Activated naive CD4-positive, alpha-beta T cell (primary cell): Measurements from ENCODE around the gene RELN.

ENCODE experiments used
- DNase-seq, 4 experiments: peaks; one replicate each; lab custom pipeline; 2025; lab: John Stamatoyannopoulos, UW

Gene RELN

GRCh38 chr7:103989785-103990767 is 618 bp upstream of the RELN start:
- DNase-seq = no peak

- DNase-seq = no peak
These were observed 824 bp downstream of the RELN start for GRCh38 chr7:103988468-103989199.

GRCh38 chr7:103987451-103987850 is 2.0 kb downstream of the RELN start:
- no peak for DNase-seq

- DNase-seq = no peak
These were observed 3.8 kb downstream of the RELN start for GRCh38 chr7:103985565-103986126.

- DNase-seq = no peak
These were observed 5.4 kb downstream of the RELN start for GRCh38 chr7:103984050-103984449.

- no peak for DNase-seq
These were observed 6.1 kb downstream of the RELN start for GRCh38 chr7:103983201-103983977.

DNA sequence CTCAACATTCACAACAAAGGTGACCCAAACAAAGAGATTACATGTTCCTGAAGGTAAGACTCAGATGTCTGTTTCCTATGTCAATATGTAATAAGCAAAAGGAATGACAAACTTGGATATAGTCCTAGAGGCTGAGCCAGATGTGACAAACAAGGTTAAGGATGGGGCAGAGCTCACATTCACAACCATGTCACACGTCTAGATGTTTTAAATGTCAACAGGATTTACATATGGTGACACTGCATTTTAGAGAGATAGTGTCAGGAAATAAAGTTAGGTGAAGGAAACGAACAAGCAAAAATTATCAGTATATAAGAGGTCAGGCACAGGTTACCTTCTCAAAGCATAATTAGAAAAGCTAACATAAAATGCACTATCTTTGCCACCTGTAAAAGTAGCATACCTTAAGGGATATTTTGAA is 8.4 kb downstream of the RELN start:
- no peak for DNase-seq

DNA sequence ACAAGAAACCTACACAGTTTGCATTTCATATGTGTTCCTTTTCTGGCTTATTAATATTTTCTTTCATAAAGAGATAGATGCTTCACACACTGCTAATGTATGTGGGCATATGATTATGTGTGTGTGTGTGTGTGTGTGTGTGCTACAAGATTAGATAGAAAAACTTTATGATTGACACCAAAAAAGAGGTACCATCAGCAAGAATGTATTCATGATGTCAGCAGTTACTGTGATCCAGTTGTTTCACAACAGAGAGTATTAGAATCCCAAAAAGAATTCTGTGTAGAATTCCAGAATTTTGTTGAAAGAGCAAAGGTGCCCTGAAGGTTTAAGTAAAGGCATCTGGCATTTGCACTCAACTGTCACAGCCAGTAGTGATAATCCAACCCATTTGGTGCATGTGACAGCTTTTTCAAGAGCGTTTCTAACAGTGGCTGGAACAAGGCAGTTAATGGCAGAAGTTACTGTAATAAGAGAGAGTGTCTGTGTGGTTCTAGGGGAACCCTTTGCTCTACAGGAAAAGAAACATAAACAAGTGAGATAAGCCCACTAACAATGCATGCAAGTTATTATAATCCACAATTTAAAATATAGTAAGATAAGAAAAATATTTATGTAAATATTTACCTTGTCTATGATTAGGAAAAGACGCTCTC is 16.6 kb downstream of the RELN start:
- DNase-seq = no peak

DNA sequence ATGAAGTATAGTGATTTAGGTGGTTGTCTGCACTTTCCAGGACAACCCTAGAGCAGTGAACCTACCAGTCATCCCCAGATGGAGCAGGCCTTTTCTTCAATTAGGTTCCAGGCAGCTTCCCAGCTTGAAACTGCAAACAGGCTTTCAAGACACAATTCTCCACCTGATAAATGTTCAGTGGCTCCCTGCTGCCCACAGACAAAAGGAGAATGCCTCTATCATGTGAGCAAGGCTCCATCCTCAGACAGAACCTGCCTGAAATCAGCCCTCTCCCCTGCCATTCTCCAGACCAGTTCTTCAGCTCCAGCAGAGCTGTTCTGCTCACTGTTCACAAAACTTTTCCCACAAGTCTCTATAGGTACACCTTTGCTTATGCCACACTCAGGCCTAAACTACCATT is 22.1 kb downstream of the RELN start:
- DNase-seq = no peak

DNA sequence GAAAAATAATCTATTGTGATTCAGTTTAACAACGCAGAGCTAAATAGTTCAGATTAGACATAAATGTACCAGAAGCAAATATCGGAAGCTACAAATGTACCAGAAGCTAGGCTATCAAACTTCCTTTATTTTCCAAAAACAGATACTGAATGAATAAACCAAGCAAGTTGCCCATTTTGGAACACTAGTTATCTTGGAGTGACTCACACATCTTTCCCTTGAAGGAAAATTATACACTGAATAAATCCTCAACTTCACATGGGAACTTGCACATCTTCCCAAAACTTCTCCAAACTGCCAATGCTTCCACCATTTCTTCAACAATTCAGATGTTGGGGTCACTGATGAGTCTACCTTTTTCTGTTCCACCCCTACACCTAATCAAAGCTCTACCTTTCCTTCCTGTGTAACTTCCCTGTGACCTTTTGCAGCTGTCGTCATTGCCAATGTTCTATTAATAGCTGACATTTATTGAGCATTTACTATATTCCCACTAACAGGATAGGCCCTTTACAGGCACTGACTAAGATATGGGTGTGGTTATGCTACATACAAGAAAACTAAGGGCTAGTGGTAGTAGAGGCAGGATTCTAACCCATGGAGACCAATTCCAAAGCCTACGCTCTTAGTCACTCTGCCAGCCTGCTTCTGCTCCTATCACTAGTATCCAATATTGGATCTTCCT is 22.7 kb downstream of the RELN start:
- DNase-seq = no peak

GRCh38 chr7:103964269-103964668 is 25.2 kb downstream of the RELN start:
- DNase-seq = no peak

- no peak for DNase-seq
These were observed 27.4 kb downstream of the RELN start for GRCh38 chr7:103962070-103962469.

DNA sequence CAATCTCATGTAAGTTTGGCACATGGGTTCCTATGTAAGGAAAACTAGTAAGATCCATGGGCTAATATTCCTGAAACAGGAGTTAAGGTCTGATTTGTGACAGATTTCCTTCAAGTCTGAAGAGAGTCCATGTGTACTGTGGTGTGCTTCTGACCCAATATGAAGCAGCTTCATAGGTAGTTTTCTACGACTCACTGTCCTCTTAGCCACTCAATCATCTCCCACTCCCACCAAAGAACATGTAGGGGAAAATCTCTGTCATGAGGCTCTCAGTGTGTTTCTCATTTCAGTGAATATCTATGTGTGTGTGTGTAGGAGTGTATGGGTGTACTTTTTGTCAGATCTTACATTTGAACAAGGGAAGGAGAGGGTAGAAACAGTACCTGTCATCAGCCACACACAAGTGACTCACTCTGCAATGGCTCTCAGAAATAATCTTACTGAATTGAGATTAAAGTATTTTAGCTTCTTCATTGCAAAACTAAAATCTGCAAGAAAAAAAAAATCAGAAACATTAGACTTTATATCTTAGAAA is 31.1 kb downstream of the RELN start:
- DNase-seq = no peak

GRCh38 chr7:103955985-103956384 is 33.5 kb downstream of the RELN start:
- no peak for DNase-seq

GRCh38 chr7:103952408-103952807 is 37.0 kb downstream of the RELN start:
- no peak for DNase-seq

DNA sequence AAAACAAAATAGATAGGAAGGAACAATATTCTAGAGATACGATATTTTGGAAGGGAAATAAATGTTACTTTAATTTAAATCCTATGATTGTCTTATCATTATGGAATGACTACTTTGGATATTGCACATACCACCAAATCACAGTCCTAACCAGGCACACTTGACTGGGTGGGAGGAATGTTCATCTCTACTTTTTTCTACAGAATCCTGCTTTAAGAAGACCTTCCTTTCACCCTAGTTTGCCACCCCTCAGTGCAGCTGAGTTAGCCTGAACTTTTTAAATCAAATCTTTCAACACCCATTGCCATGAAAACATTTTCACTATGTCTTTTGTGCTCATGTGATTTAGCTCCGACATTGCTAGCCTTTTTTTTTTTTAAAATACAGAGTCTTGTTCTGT is 38.1 kb downstream of the RELN start:
- DNase-seq = no peak

- DNase-seq = no peak
These were observed 40.1 kb downstream of the RELN start for GRCh38 chr7:103949374-103949773.

GRCh38 chr7:103947026-103947655 is 42.3 kb downstream of the RELN start:
- no peak for DNase-seq

GRCh38 chr7:103944230-103944900 is 45.1 kb downstream of the RELN start:
- no peak for DNase-seq

DNA sequence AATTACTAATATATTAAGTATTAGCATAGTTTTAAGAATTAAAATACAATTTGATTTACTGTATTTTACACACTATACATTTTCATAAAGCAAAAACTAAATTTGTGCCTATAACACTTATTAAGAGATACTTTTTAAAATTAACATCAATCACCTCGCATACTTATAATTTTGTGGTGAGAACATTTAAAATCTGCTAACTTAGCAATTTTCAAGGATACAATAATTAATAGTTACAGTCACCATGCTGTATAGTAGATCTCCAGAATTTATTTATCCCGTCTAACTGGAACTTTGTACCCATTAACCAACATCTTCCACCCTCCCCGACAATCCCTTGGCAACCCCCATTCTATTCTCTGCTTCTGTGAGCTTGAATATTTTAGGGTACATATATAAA is 47.5 kb downstream of the RELN start:
- no peak for DNase-seq
